Measurements from ENCODE around the gene UPF1. TPM values are rescaled to one million over a fixed set of nuclear protein-coding genes. Genes with fewer than 3 reads are reported as not detected.

The UPF1 gene
- total RNA-seq = 59.7 and 76.2 TPM in 2 replicates

DNA sequence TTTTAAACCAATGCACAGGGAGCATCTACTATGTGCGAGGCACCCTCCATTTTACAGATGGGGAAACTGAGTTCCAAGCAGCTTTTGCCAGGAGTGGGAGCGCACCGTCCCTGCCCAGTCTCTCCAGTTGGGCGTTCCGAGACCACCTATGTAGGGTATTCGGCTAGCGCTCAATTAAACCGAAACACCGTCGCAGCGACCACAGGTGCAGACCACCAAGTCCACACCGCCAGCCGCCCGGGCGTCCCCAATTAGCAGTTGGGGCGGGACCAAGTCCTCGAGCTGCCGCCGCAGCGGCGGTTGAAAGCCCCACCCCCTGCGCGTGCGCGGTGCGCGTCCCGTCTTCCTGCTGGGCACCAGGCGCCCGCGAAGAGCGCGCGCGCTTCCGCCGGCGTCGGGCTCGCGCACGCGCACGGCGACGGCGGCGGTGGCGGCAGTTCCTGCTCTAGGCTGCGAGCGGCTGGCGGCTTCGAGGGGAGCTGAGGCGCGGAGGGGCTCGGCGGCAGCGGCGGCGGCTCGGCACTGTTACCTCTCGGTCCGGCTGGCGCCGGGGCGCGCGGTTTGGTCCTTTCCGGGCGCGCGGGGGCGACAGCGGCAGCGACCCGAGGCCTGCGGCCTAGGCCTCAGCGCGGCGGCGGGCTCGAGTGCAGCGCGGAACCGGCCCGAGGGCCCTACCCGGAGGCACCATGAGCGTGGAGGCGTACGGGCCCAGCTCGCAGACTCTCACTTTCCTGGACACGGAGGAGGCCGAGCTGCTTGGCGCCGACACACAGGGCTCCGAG lies at the start of gene UPF1:
UPF1 (plus strand) TSS at position 436 of the 782 bp plus-strand sequence; CDS start at position 687, 251 bp downstream.

DNA sequence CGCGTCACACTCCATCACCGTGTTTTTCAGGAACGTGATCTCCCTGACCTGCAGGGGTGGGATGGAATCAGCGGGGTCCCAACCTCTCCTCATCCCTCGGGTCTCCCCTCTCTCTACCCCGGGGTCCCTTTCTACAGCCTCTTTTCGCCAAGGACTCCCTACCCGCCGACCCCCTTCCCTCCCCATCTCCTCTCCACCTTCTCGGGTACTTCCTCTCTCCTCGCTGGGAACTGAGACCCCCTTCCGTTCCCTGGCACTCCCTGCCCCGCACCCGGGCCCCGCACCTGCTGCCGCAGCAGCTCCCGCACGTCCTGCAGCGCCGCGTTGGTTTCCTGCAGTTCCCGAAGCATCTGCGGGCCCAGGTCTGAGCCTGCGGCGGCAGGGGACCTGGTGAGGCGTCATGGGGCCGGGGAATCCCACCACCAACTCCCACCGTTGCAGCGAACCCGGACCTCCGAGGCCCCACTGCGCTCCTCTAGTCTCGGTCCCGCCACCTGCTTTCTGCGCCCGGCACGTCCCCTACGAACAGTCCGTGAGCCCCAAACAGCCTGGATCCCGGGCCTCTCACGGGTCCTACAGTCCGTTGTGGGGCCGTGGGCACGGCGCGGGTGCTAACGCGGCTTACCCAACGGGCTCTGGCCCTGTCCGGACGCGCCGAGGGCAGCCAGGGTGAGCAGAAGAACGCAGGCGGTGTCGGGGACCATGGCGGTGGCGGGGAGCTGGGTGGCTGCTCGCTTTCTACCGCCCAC lies 41.0 kb upstream of the UPF1 start, which contains the start of gene COMP:
COMP (minus strand) TSS at position 740 of the 749 bp plus-strand sequence; CDS start at position 704, 36 bp downstream.

DNA sequence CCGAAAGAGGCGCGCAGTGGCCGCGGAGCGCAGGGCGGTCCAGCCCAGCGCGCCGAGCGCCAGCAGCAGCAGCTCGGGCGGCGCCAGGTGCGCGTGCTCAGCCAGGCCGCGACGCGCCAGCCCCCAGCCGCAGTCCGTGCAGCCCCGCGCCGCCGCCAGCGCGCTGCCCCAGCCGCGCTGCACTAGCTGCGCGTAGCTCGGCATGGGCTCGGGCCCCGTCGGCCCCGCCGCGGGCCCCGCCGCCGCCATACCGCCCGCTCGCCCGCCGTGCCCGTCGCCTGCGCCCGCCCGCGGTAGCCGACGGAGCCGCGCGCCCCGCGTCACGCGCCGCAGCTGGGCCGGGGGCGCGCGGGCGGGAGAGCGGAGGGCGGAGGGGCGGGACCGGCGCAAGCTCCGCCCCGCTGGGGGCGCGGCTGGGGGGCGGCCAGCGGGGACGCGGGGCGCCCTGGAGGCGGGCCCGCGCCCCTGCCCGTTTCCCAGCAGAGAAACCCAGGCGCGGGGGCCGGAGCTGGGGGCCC lies 64.1 kb downstream of the UPF1 start, which contains the start of gene CERS1:
CERS1 (minus strand) TSS at position 335 of the 518 bp plus-strand sequence; CDS start at position 249, 86 bp downstream.

Other genes starting within 250 kb of the UPF1 start
- 51.8 and 59.6 TPM in 2 replicates for gene REX1BD, start 243.2 kb upstream of the UPF1 start, total RNA-seq
- gene CRLF1, start 225.2 kb upstream of the UPF1 start, total RNA-seq = 437 and 449 TPM in 2 replicates
- gene TMEM59L, start 219.1 kb upstream of the UPF1 start, total RNA-seq = 3.1 and 4.0 TPM in 2 replicates
- gene KLHL26, start 194.9 kb upstream of the UPF1 start, total RNA-seq = 8.6 and 8.9 TPM in 2 replicates
- gene CRTC1, start 148.3 kb upstream of the UPF1 start, total RNA-seq = 2.6 and 2.7 TPM in 2 replicates
- 1.7 and 8.7 TPM in 2 replicates for gene COMP, start 40.7 kb upstream of the UPF1 start, total RNA-seq
- 0.40 and 0.93 TPM in 2 replicates for gene CERS1, start 64.2 kb downstream of the UPF1 start, total RNA-seq
- gene COPE, start 87.4 kb downstream of the UPF1 start, total RNA-seq = 204 and 212 TPM in 2 replicates
- gene DDX49, start 87.8 kb downstream of the UPF1 start, total RNA-seq = 56.2 and 67.2 TPM in 2 replicates
- gene HOMER3, start 109.3 kb downstream of the UPF1 start, total RNA-seq = 105 and 114 TPM in 2 replicates
- 23.5 and 27.9 TPM in 2 replicates for gene SUGP2, start 201.6 kb downstream of the UPF1 start, total RNA-seq
- 30.8 and 44.0 TPM in 2 replicates for gene ARMC6, start 201.6 kb downstream of the UPF1 start, total RNA-seq
- 4.9 and 5.3 TPM in 2 replicates for gene SLC25A42, start 232.0 kb downstream of the UPF1 start, total RNA-seq